ENCODE measurements around the gene KCNK10.

- no peak for TF ChIP-seq POLR2A (IDR thresholded peaks at IDR 0.05; ENCODE audit: extremely low read depth, insufficient read length)
- no peak for TF ChIP-seq CTCF (IDR thresholded peaks at IDR 0.05; ENCODE audit: low read depth, low read length)
- TF ChIP-seq MAX (IDR thresholded peaks at IDR 0.05; ENCODE audit: low read depth, low read length): no peak
- TF ChIP-seq MYC (IDR thresholded peaks at IDR 0.05; ENCODE audit: low read depth, low read length): no peak
These were observed 13.0 kb downstream of the KCNK10 start for GRCh38 chr14:88310021-88310420.
